Ovary (tissue), 9 donors: Measurements from ENCODE around the gene MBTPS2. TPM values are rescaled to one million over a fixed set of nuclear protein-coding genes. Genes with fewer than 3 reads are reported as not detected.

ENCODE experiments used
- DNase-seq, 5 donors: peaks; one replicate each; pipeline ENCODE4 v3.0.0-alpha.2; 2019 to 2020
- H3K27ac ChIP-seq, 2 donors: fragments of 200-600 bp; one replicate each; pipeline versions ENCODE4 v1.5.1 to v1.8.0; 2019 to 2022
- H3K27me3 ChIP-seq: fragments of 200-600 bp; one replicate; pipeline ENCODE4 v1.8.0; 2022
- H3K36me3 ChIP-seq: fragments of 200-600 bp; sonication (generic); one replicate; pipeline ENCODE4 v1.5.1; 2019
- H3K4me1 ChIP-seq: one replicate; pipeline ENCODE4 v1.8.1; 2013; ENCODE audit warnings: mild to moderate bottlenecking, moderate library complexity; ENCODE audit not compliant: insufficient read depth
- H3K4me3 ChIP-seq: fragments of 200-600 bp; sonication (generic); one replicate; pipeline ENCODE4 v1.5.1; 2017
- H3K9me3 ChIP-seq, 2 donors: fragments of 200-600 bp in 1 of 2; sonication (generic) in 1 of 2; one replicate each; pipeline versions ENCODE4 v1.5.1 to v1.8.1; 2013 to 2019; ENCODE audit warnings: mild to moderate bottlenecking in 1 of 2, moderate library complexity in 1 of 2
- EP300 ChIP-seq: sonication (generic); formaldehyde crosslinking; IDR thresholded peaks from one replicate; pipeline ENCODE4 v1.6.1; 2017; ENCODE audit warnings: antibody characterized with exemption
- POLR2A ChIP-seq: fragments of 450-650 bp; IDR thresholded peaks from one replicate; pipeline ENCODE4 v1.6.1; 2017; ENCODE audit warnings: antibody characterized with exemption, mild to moderate bottlenecking, moderate library complexity
- WGBS, 3 donors: extraction: QIAGEN DNeasy Blood & Tissue Kit in 1 of 3; methylation state at CpG; one replicate each; pipeline versions ENCODE4 v1.1.5 to v1.1.7; 2013 to 2017; 5-methylcytosine and 5-hydroxymethylcytosine counted together
- intact Hi-C, 4 donors: fragments of 100-400 bp; cut with DNase I; formaldehyde crosslinking; loops; one replicate each; pipeline versions ENCODE4 v1.11.0 to v1.15.1; 2022 to 2023
- polyA plus RNA-seq, 2 donors: library from polyadenylated mRNA; stranded (reverse); fragments of 200-250 nt in 1 of 2; fragments of 350-450 nt in 1 of 2; fragmentation: Illumina TruSeq in 1 of 2; extraction: RNeasy Lipid Tissue Mini Kit (QIAGEN cat#74804) in 1 of 2; gene quantifications; one replicate each; pipeline ENCODE4 v1.2.3, GENCODE V29; 2013 to 2014
- total RNA-seq, 7 donors: library from RNA; depleted of rRNA in 2 of 7; stranded (reverse); fragments of >200 nt in 2 of 7; fragmentation: NEBNext Ultra II Directional in 3 of 7; extraction: Animal tissue kit (Norgen Biotek cat#: 25700) in 3 of 7; gene quantifications; one replicate each; pipeline versions ENCODE4 v1.1.0 to v1.2.4, GENCODE V29; 2016 to 2023
- TF ChIP-seq, protein P1 (sequence below), 3 donors: fragments of 450-650 bp in 2 of 3; fragments of 200-600 bp in 1 of 3; IDR thresholded peaks; one replicate each; pipeline versions ENCODE4 v1.5.1 to v1.8.0; 2016 to 2022; ENCODE audit warnings: antibody characterized with exemption in 3 of 3, mild to moderate bottlenecking in 1 of 3
- donor health status: DM: no; HTN: no; CAD: no; lungs with moderate emphysema.
- donor health status: DM: no; HTN: no; CAD: no.
- donor health status: Bipolar disorder and iron deficiency.
- donor health status: DM: yes; HTN: yes; CAD: no.
- donor health status: DM: no; HTN: no; CAD: no.
- donor health status: DM: yes; HTN: yes; CAD: no.

MBTPS2 gene
- total and polyA plus RNA-seq, 9 donors, result 8.3 to 18.7 (median 13.2) TPM

GRCh38 chrX:21845096-21845495 lies 5.7 kb downstream of the MBTPS2 start:
- no peak for DNase-seq
- H3K9me3 ChIP-seq, result no peaks in the 10 kb centered on the region
- intact Hi-C loops, result no loop called here
- no peaks in the 10 kb centered on the region for H3K36me3 ChIP-seq
- TF ChIP-seq POLR2A (no peak), EP300 (no peak)
- TF ChIP-seq, protein P1, sequence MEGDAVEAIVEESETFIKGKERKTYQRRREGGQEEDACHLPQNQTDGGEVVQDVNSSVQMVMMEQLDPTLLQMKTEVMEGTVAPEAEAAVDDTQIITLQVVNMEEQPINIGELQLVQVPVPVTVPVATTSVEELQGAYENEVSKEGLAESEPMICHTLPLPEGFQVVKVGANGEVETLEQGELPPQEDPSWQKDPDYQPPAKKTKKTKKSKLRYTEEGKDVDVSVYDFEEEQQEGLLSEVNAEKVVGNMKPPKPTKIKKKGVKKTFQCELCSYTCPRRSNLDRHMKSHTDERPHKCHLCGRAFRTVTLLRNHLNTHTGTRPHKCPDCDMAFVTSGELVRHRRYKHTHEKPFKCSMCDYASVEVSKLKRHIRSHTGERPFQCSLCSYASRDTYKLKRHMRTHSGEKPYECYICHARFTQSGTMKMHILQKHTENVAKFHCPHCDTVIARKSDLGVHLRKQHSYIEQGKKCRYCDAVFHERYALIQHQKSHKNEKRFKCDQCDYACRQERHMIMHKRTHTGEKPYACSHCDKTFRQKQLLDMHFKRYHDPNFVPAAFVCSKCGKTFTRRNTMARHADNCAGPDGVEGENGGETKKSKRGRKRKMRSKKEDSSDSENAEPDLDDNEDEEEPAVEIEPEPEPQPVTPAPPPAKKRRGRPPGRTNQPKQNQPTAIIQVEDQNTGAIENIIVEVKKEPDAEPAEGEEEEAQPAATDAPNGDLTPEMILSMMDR (IDR thresholded peaks at IDR 0.05), result no peak
- no peaks in the 10 kb centered on the region for H3K27me3 ChIP-seq
- H3K4me3 ChIP-seq, result no peak overlapping the region
- H3K4me1 ChIP-seq, result no peaks in the 10 kb centered on the region
- H3K27ac ChIP-seq, result no peak overlapping the region
- WGBS, 3 donors, result 87 to 91% (median 90%) methylated on average over 6 of the region's 6 CpGs

DNA sequence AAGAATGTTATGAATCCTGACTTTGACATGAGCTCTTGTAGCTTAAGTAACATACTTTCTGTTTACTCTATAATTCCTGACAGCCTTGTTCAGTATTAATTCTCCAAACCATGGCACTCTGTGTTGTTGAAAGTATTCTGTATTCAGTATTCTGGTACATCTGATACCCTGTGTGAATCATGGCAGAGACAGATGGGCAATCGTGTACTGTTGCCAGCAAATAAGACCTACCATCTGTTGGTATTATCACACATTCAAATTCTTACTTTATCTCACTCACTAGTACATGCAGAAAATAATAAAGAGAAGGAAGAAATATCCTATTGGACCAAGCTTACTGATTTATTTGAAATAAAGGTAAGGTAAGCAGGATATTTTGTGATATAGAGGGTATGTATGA lies 7.9 kb downstream of the MBTPS2 start:
- intact Hi-C loops, result no loop called here
- no peaks in the 10 kb centered on the region for H3K9me3 ChIP-seq
- TF ChIP-seq, protein P1 (IDR thresholded peaks at IDR 0.05), result no peak
- TF ChIP-seq EP300, result no peak
- TF ChIP-seq POLR2A, result no peak
- no peak overlapping the region for H3K4me3 ChIP-seq
- no peaks in the 10 kb centered on the region for H3K36me3 ChIP-seq
- WGBS, 3 donors, result 44 to 59% (median 49%) methylated on average over 1 of the region's 1 CpG
- no peaks in the 10 kb centered on the region for H3K4me1 ChIP-seq
- no peak overlapping the region for H3K27ac ChIP-seq
- no peak for DNase-seq
- H3K27me3 ChIP-seq, result no peaks in the 10 kb centered on the region

DNA sequence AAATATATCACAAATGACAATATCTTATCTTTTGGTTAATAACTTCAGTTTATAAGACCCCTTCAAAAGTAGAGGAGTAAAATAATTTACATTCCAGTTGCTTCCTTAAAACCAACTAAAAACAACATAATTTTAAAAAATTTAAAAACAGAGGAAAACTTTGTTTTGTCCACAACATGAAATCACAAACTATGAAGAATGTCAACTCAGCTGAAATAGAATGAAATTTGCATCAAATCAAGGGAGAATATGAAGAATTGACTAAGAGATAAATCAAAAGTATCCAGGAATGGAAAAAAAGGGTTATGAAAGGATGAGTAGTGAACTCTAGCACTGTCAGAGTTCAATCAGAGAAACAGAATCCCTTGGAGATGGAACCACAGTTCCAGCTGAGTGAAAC lies 14.2 kb downstream of the MBTPS2 start:
- Histone ChIP-seq H3K4me1 (no peaks in the 10 kb centered on the region), H3K9me3 (no peaks in the 10 kb centered on the region), H3K4me3 (no peak overlapping the region), H3K27me3 (no peaks in the 10 kb centered on the region), H3K27ac (no peak overlapping the region), H3K36me3 (no peaks in the 10 kb centered on the region)
- TF ChIP-seq EP300, result no peak
- TF ChIP-seq POLR2A, result no peak
- TF ChIP-seq, protein P1 (IDR thresholded peaks at IDR 0.05), result no peak
- intact Hi-C loops, result no loop called here
- DNase-seq, result no peak

DNA sequence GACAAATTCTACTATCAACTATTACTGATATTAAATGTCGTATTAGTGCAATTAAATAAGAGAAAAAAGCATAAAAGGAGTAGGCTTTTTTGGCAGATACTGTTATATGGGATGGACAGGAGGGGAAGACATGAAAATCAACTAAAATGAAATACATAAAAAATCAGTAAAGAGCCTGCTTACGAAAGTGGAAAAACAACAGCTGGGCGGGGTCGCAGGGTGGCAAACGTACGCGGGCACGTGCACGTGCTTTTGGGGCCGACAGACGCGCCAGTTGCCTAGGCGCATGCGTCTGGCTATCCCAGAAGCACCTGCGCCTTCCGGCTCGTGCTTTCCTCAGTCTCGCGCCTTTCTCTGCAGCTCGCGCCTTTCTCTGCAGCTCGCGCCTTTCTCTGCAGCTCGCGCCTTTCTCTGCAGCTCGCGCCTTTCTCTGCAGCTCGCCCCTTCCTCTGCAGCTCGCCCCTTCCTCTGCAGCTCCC lies 16.6 kb downstream of the MBTPS2 start, which contains the start of gene YY2:
Gene YY2 (plus strand): TSS at position 51 of the 479 bp plus-strand sequence. CDS start 498 bp downstream, outside the sequence.
- Histone ChIP-seq H3K4me1 (no peaks in the 10 kb centered on the region), H3K27ac (no peak within 1 kb of the TSS), H3K4me3 (no peak within 1 kb of the TSS), H3K9me3 (no peaks in the 10 kb centered on the region), H3K27me3 (no peaks in the 10 kb centered on the region), H3K36me3 (no peaks in the 10 kb centered on the region)
- DNase-seq, result no peak
- TF ChIP-seq EP300, result no peak
- TF ChIP-seq, protein P1 (IDR thresholded peaks at IDR 0.05), result no peak
- no peak for TF ChIP-seq POLR2A
- intact Hi-C loops, result no loop called here
- 83 to 86% (median 85%) methylated on average over 29 of the region's 29 CpGs for WGBS, 3 donors
